Suprapubic skin (tissue), 4 donors: ENCODE data around the gene P4HA1. TPM values are rescaled to one million over a fixed set of nuclear protein-coding genes. Genes with fewer than 3 reads are reported as not detected.

Experiments
- DNase-seq, 2 donors: peaks; one replicate each; pipeline ENCODE4 v3.0.0-alpha.2; 2019; ENCODE audit warnings: low spot score in 2 of 2
- H3K27ac ChIP-seq: fragments of 200-600 bp; sonication (generic); one replicate; pipeline ENCODE4 v1.5.1; 2019
- H3K27me3 ChIP-seq: fragments of 200-600 bp; sonication (generic); one replicate; pipeline ENCODE4 v1.5.1; 2019
- H3K36me3 ChIP-seq: fragments of 200-600 bp; sonication (generic); one replicate; pipeline ENCODE4 v1.5.1; 2019
- H3K4me1 ChIP-seq: fragments of 200-600 bp; sonication (generic); one replicate; pipeline ENCODE4 v1.5.1; 2019
- H3K4me3 ChIP-seq: fragments of 200-600 bp; sonication (generic); one replicate; pipeline ENCODE4 v1.5.1; 2019; ENCODE audit warnings: mild to moderate bottlenecking
- H3K9me3 ChIP-seq: fragments of 200-600 bp; sonication (generic); one replicate; pipeline ENCODE4 v1.5.1; 2019
- EP300 ChIP-seq: sonication (generic); formaldehyde crosslinking; IDR thresholded peaks from one replicate; pipeline ENCODE4 v1.6.1; 2017; ENCODE audit warnings: antibody characterized with exemption
- POLR2A ChIP-seq, 2 donors: fragments of 450-650 bp; IDR thresholded peaks; one replicate each; pipeline ENCODE4 v1.6.1; 2017; ENCODE audit warnings: antibody characterized with exemption in 2 of 2, mild to moderate bottlenecking in 2 of 2, moderate library complexity in 2 of 2
- POLR2AphosphoS5 ChIP-seq, 3 donors: sonication (generic); formaldehyde crosslinking; IDR thresholded peaks; one replicate each; pipeline ENCODE4 v1.6.1; 2017; ENCODE audit warnings: antibody characterized with exemption in 3 of 3
- whole genome bisulfite sequencing: methylation state at CpG from one replicate; pipeline ENCODE4 v1.1.5; 2018; 5-methylcytosine and 5-hydroxymethylcytosine counted together
- total RNA-seq, 4 donors: library from RNA; depleted of rRNA; stranded (reverse); fragments of >200 nt; gene quantifications; one replicate each; pipeline ENCODE4 v1.1.0, GENCODE V29; 2016
- TF ChIP-seq, protein P1 (sequence below), 2 donors: fragments of 200-600 bp in 1 of 2; fragments of 450-650 bp in 1 of 2; sonication (generic) in 1 of 2; IDR thresholded peaks; one replicate each; pipeline ENCODE4 v1.5.1; 2016 to 2019; ENCODE audit warnings: antibody characterized with exemption in 2 of 2, mild to moderate bottlenecking in 1 of 2, moderate library complexity in 1 of 2

P4HA1 gene
- total RNA-seq, 4 donors from 2014 or later = 10.6 to 19.5 (median 16.0) TPM

DNA sequence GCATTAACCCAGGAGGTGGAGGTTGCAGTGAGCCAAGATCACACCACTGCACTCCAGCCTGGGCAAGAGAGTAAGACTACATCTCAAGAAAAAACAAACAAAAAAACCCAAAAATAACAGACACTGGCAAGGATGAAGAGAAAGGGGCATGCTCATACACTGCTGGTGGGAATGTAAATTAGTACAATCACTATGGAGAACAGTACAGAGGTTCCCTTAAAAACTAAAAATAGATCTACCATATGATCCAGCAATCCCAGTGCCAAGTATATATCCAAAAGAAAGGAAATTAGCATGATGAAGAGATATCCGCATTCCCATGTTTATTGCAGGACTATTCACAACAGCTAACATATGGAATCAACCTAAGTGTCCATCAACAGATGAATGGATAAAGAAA lies 75.6 kb downstream of the P4HA1 start:
- no peak overlapping the region for H3K4me3 ChIP-seq
- H3K4me1 ChIP-seq = peaks cover 13% of the 10 kb centered on the region
- no peaks in the 10 kb centered on the region for H3K27me3 ChIP-seq
- H3K36me3 ChIP-seq = peaks cover 19% of the 10 kb centered on the region
- DNase-seq = no peak
- TF ChIP-seq POLR2A (IDR thresholded peaks at IDR 0.05) = no peak
- no peak for TF ChIP-seq EP300
- TF ChIP-seq, protein P1, sequence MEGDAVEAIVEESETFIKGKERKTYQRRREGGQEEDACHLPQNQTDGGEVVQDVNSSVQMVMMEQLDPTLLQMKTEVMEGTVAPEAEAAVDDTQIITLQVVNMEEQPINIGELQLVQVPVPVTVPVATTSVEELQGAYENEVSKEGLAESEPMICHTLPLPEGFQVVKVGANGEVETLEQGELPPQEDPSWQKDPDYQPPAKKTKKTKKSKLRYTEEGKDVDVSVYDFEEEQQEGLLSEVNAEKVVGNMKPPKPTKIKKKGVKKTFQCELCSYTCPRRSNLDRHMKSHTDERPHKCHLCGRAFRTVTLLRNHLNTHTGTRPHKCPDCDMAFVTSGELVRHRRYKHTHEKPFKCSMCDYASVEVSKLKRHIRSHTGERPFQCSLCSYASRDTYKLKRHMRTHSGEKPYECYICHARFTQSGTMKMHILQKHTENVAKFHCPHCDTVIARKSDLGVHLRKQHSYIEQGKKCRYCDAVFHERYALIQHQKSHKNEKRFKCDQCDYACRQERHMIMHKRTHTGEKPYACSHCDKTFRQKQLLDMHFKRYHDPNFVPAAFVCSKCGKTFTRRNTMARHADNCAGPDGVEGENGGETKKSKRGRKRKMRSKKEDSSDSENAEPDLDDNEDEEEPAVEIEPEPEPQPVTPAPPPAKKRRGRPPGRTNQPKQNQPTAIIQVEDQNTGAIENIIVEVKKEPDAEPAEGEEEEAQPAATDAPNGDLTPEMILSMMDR (IDR thresholded peaks at IDR 0.05) = no peak
- TF ChIP-seq POLR2AphosphoS5 (IDR thresholded peaks at IDR 0.05) = no peak
- 84% methylated on average over 1 of the region's 1 CpG for WGBS
- H3K9me3 ChIP-seq = no peaks in the 10 kb centered on the region
- H3K27ac ChIP-seq = no peak overlapping the region

DNA sequence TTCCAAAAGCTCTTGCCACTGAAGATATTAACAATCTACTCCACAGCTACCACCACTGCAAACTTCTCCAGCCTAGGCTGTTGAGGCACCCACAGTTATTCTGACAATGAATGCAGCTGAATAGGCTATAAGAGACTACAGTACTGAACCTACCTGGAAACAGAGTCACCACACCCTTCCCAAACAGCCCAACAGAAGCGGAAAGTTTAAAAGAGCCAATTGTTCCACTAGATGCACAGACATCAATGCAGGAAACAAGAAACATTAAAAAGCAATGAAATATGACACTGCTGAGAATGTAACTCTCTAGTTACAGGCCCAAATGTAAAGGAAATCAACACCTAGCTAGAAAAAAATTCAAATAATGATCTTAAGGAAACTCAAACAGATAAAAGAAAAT lies 77.6 kb downstream of the P4HA1 start:
- TF ChIP-seq POLR2AphosphoS5 (IDR thresholded peaks at IDR 0.05) (no peak), POLR2A (IDR thresholded peaks at IDR 0.05) (no peak), EP300 (no peak)
- TF ChIP-seq, protein P1 (IDR thresholded peaks at IDR 0.05) = no peak
- no peak overlapping the region for H3K27ac ChIP-seq
- H3K4me1 ChIP-seq = peaks cover 13% of the 10 kb centered on the region
- H3K36me3 ChIP-seq = peaks cover 29% of the 10 kb centered on the region
- no peak overlapping the region for H3K4me3 ChIP-seq
- WGBS = 84% methylated on average over 1 of the region's 1 CpG
- no peaks in the 10 kb centered on the region for H3K9me3 ChIP-seq
- DNase-seq = no peak
- H3K27me3 ChIP-seq = no peaks in the 10 kb centered on the region

- WGBS = 100% methylated on average over 1 of the region's 1 CpG
- Histone ChIP-seq H3K27ac (no peak overlapping the region), H3K36me3 (peaks cover 30% of the 10 kb centered on the region), H3K27me3 (no peaks in the 10 kb centered on the region), H3K4me1 (peaks cover 13% of the 10 kb centered on the region), H3K9me3 (no peaks in the 10 kb centered on the region), H3K4me3 (no peak overlapping the region)
- no peak for DNase-seq
- TF ChIP-seq EP300 (no peak), POLR2A (IDR thresholded peaks at IDR 0.05) (no peak), POLR2AphosphoS5 (IDR thresholded peaks at IDR 0.05) (no peak)
- TF ChIP-seq, protein P1 (IDR thresholded peaks at IDR 0.05) = no peak
Measured at GRCh38 chr10:73018632-73019031, 78.0 kb downstream of the P4HA1 start.

GRCh38 chr10:73017955-73018480 lies 78.6 kb downstream of the P4HA1 start:
- no peaks in the 10 kb centered on the region for H3K9me3 ChIP-seq
- no peak for DNase-seq
- peaks cover 13% of the 10 kb centered on the region for H3K4me1 ChIP-seq
- no peak for TF ChIP-seq POLR2A (IDR thresholded peaks at IDR 0.05)
- TF ChIP-seq POLR2AphosphoS5 (IDR thresholded peaks at IDR 0.05) = no peak
- TF ChIP-seq, protein P1 (IDR thresholded peaks at IDR 0.05) = no peak
- TF ChIP-seq EP300 = no peak
- H3K4me3 ChIP-seq = no peak overlapping the region
- WGBS = 67% methylated on average over 1 of the region's 2 CpGs
- H3K36me3 ChIP-seq = peaks cover 28% of the 10 kb centered on the region
- H3K27me3 ChIP-seq = no peaks in the 10 kb centered on the region
- H3K27ac ChIP-seq = no peak overlapping the region

DNA sequence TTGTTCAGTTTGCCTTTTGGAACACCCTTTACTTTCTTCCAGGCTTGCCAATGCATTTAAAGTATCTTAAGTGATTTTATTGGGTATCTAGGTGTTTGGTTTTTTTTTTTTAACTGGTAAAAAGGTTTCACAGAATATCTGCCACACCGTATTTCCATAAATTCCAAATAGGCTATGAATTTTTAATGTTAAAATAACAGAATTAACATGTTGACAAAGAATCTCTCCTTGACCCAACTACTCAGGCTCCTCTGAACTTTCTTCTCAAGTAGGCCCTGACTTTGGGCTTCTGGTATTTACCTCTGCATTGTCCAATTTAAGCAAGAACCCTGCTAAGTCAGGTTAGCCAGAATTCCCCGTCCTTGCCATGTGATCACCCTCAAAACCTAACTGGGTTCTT lies 80.9 kb downstream of the P4HA1 start:
- no peaks in the 10 kb centered on the region for H3K9me3 ChIP-seq
- no peak overlapping the region for H3K27ac ChIP-seq
- WGBS = 91% methylated on average over 2 of the region's 2 CpGs
- no peaks in the 10 kb centered on the region for H3K27me3 ChIP-seq
- H3K4me1 ChIP-seq = peaks cover 11% of the 10 kb centered on the region
- H3K36me3 ChIP-seq = peaks cover 29% of the 10 kb centered on the region
- no peak for DNase-seq
- TF ChIP-seq POLR2AphosphoS5 (IDR thresholded peaks at IDR 0.05) (no peak), POLR2A (IDR thresholded peaks at IDR 0.05) (no peak), EP300 (no peak)
- TF ChIP-seq, protein P1 (IDR thresholded peaks at IDR 0.05) = no peak
- no peak overlapping the region for H3K4me3 ChIP-seq
